GM18858 (cell line): ENCODE data around the gene ZRANB3.
"Not testable (repeated sequence)": the region's sequence is repeated elsewhere in the genome, so short reads cannot be mapped to it uniquely, and the experiment has no call there.

Experiments used
- ATAC-seq: cut with Tn5 transposase; IDR thresholded peaks from one replicate; pipeline ENCODE4 v1.9.1; 2021; ENCODE audit not compliant: unreplicated experiment

ZRANB3 gene

GRCh38 chr2:135337071-135337470 lies 193.9 kb downstream of the ZRANB3 start:
- no peak for ATAC-seq

GRCh38 chr2:135335256-135335655 lies 195.8 kb downstream of the ZRANB3 start:
- no peak for ATAC-seq

GRCh38 chr2:135327146-135327545 lies 203.9 kb downstream of the ZRANB3 start:
- no peak for ATAC-seq

GRCh38 chr2:135320465-135321355 lies 210.3 kb downstream of the ZRANB3 start:
- ATAC-seq, result no peak

- ATAC-seq, result no peak
These were observed 212.2 kb downstream of the ZRANB3 start for GRCh38 chr2:135318808-135319207.

GRCh38 chr2:135317375-135317774 lies 213.6 kb downstream of the ZRANB3 start:
- no peak for ATAC-seq

GRCh38 chr2:135311962-135312361 lies 219.1 kb downstream of the ZRANB3 start:
- ATAC-seq, result no peak

- no peak for ATAC-seq
These were observed 219.8 kb downstream of the ZRANB3 start for GRCh38 chr2:135311268-135311667.

GRCh38 chr2:135304694-135305093 lies 226.3 kb downstream of the ZRANB3 start:
- no peak for ATAC-seq

GRCh38 chr2:135299658-135300244 lies 231.3 kb downstream of the ZRANB3 start:
- peak; percentile 96 for ATAC-seq

GRCh38 chr2:135299165-135299564 lies 231.9 kb downstream of the ZRANB3 start:
- ATAC-seq, result no peak

GRCh38 chr2:135287121-135287520 lies 243.9 kb downstream of the ZRANB3 start:
- ATAC-seq, result not testable (repeated sequence)

GRCh38 chr2:135285391-135285790 lies 245.6 kb downstream of the ZRANB3 start:
- ATAC-seq, result no peak

- ATAC-seq, result no peak
These were observed 249.6 kb downstream of the ZRANB3 start for GRCh38 chr2:135281379-135281778.

GRCh38 chr2:135279209-135279608 lies 251.8 kb downstream of the ZRANB3 start:
- ATAC-seq, result no peak

- no peak for ATAC-seq
These were observed 254.5 kb downstream of the ZRANB3 start for GRCh38 chr2:135276525-135276924.

GRCh38 chr2:135271006-135271405 lies 260.0 kb downstream of the ZRANB3 start:
- ATAC-seq, result no peak

GRCh38 chr2:135265960-135266490 lies 265.0 kb downstream of the ZRANB3 start:
- ATAC-seq, result no peak

GRCh38 chr2:135259123-135259522 lies 271.9 kb downstream of the ZRANB3 start:
- ATAC-seq, result no peak

- no peak for ATAC-seq
These were observed 272.8 kb downstream of the ZRANB3 start for GRCh38 chr2:135258193-135258592.

- no peak for ATAC-seq
These were observed 273.5 kb downstream of the ZRANB3 start for GRCh38 chr2:135257383-135258090.
